Hepatocyte (in vitro differentiated cells): ENCODE results near the gene LURAP1L. TPM values are rescaled to one million over a fixed set of nuclear protein-coding genes. Genes with fewer than 3 reads are reported as not detected.

Experiments
- DNase-seq: peaks from one replicate; pipeline ENCODE4 v3.0.0-alpha.2; 2016; ENCODE audit warnings: low spot score
- H2AFZ ChIP-seq: fragments of 200-600 bp; sonication (generic); 2 replicates; pipeline ENCODE4 v1.6.0; 2016; ENCODE audit warnings: antibody characterized with exemption, mild to moderate bottlenecking
- H3K27ac ChIP-seq: fragments of 200-600 bp; sonication (generic); 2 replicates; pipeline ENCODE4 v1.5.1; 2016; ENCODE audit warnings: mild to moderate bottlenecking
- H3K27me3 ChIP-seq: fragments of 200-600 bp; sonication (generic); 2 replicates; pipeline ENCODE4 v1.6.1; 2016
- H3K36me3 ChIP-seq: fragments of 200-600 bp; sonication (generic); replicated peaks from 2 replicates; pipeline ENCODE4 v1.5.1; 2016; ENCODE audit warnings: low read depth; ENCODE audit not compliant: insufficient read depth
- H3K4me1 ChIP-seq: fragments of 200-600 bp; sonication (generic); 2 replicates; pipeline ENCODE4 v1.5.1; 2016; ENCODE audit warnings: mild to moderate bottlenecking, moderate library complexity; ENCODE audit not compliant: insufficient read depth
- H3K4me2 ChIP-seq: fragments of 200-600 bp; sonication (generic); 2 replicates; pipeline ENCODE4 v1.6.0; 2016
- H3K4me3 ChIP-seq: fragments of 200-600 bp; sonication (generic); 2 replicates; pipeline ENCODE4 v1.5.1; 2016; ENCODE audit warnings: mild to moderate bottlenecking
- H3K79me2 ChIP-seq: fragments of 200-600 bp; sonication (generic); 2 replicates; pipeline ENCODE4 v1.6.0; 2017; ENCODE audit warnings: mild to moderate bottlenecking
- H3K9me2 ChIP-seq: fragments of 200-600 bp; sonication (generic); replicated peaks from 2 replicates; pipeline ENCODE4 v1.6.0; 2017; ENCODE audit warnings: mild to moderate bottlenecking; ENCODE audit not compliant: insufficient read depth
- H3K9me3 ChIP-seq: fragments of 200-600 bp; sonication (generic); 2 replicates; pipeline ENCODE4 v1.5.1; 2016; ENCODE audit warnings: low read depth, mild to moderate bottlenecking
- H4K20me1 ChIP-seq: fragments of 200-600 bp; sonication (generic); 2 replicates; pipeline ENCODE4 v1.6.0; 2016; ENCODE audit warnings: mild to moderate bottlenecking; ENCODE audit not compliant: insufficient read depth, poor library complexity, severe bottlenecking
- CTCF ChIP-seq: fragments of 200-600 bp; sonication (generic); IDR thresholded peaks from 2 replicates; pipeline ENCODE4 v1.5.1; 2016; ENCODE audit warnings: antibody characterized with exemption, mild to moderate bottlenecking; ENCODE audit not compliant: poor library complexity
- EZH2 ChIP-seq: fragments of 200-600 bp; sonication (generic); IDR thresholded peaks from 2 replicates; pipeline ENCODE4 v1.6.1; 2016; ENCODE audit warnings: antibody characterized with exemption, mild to moderate bottlenecking, borderline replicate concordance
- EZH2phosphoT487 ChIP-seq: fragments of 200-600 bp; sonication (generic); IDR thresholded peaks from one replicate; pipeline ENCODE4 v1.6.1; 2018; ENCODE audit warnings: antibody characterized with exemption, mild to moderate bottlenecking, low read depth, moderate library complexity; ENCODE audit not compliant: unreplicated experiment, severe bottlenecking
- WGBS: methylation state at CpG from one replicate; pipeline ENCODE4 v1.1.6; 2016; ENCODE audit warnings: low lambda C conversion rate; ENCODE audit errors: missing lambda C conversion rate; 5-methylcytosine and 5-hydroxymethylcytosine counted together
- polyA plus RNA-seq: library from polyadenylated mRNA; unstranded; fragments of >200 nt; fragmentation: Nextera tagmentation; extraction: Ambion mirVana; gene quantifications from 2 replicates; pipeline ENCODE4 v1.2.1, GENCODE V29; 2016
- total RNA-seq: library from RNA; depleted of rRNA; stranded (reverse); fragments of >200 nt; gene quantifications from 2 replicates; pipeline ENCODE4 v1.2.3, GENCODE V29; 2014

The LURAP1L gene
- total and polyA plus RNA-seq, 2 experiments from 2014 or later, result 36.1 to 37.6 TPM

DNA sequence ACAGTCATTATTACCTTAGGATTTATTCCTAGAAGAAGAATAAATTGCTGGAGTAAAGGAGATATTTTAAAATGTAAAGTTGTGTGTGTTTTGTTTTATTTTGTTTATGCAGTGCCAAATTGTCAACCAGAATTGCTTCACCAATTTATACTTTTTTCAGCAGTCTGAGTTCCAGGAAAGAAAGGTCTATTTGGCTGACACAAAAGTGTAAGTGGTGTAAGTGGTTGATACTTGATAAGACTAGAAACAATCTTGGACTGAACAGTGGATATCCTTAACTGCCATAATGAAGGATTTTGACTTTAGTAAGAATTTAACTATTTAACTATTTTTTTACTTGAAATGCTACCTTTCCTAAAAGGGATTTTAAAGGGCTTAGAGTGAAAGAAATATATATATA lies 43.9 kb upstream of the LURAP1L start:
- no peak for DNase-seq
- no peaks in the 10 kb centered on the region for H3K36me3 ChIP-seq
- no peak overlapping the region for H2AFZ ChIP-seq
- H3K4me1 ChIP-seq, result no peaks in the 10 kb centered on the region
- no peaks in the 10 kb centered on the region for H4K20me1 ChIP-seq
- H3K4me2 ChIP-seq, result no peak overlapping the region
- H3K9me2 ChIP-seq, result no peaks in the 10 kb centered on the region
- H3K4me3 ChIP-seq, result no peak overlapping the region
- H3K27me3 ChIP-seq, result no peaks in the 10 kb centered on the region
- TF ChIP-seq EZH2, result no peak
- no peak for TF ChIP-seq CTCF
- no peaks in the 10 kb centered on the region for H3K9me3 ChIP-seq
- no peak overlapping the region for H3K27ac ChIP-seq
- H3K79me2 ChIP-seq, result no peaks in the 10 kb centered on the region

- TF ChIP-seq CTCF, result no peak
- TF ChIP-seq EZH2, result no peak
- TF ChIP-seq EZH2phosphoT487, result no peak
- Histone ChIP-seq H3K27me3 (no peaks in the 10 kb centered on the region), H3K27ac (no peak overlapping the region), H3K4me3 (no peak overlapping the region), H3K9me2 (no peaks in the 10 kb centered on the region), H3K4me1 (no peaks in the 10 kb centered on the region), H4K20me1 (no peaks in the 10 kb centered on the region), H3K79me2 (no peaks in the 10 kb centered on the region), H2AFZ (no peak overlapping the region), H3K9me3 (no peaks in the 10 kb centered on the region), H3K36me3 (no peaks in the 10 kb centered on the region), H3K4me2 (no peak overlapping the region)
- 76% methylated on average over 3 of the region's 3 CpGs for WGBS
- no peak for DNase-seq
Observed at GRCh38 chr9:12732971-12733370, 41.8 kb upstream of the LURAP1L start.

- no peaks in the 10 kb centered on the region for H3K79me2 ChIP-seq
- no peak overlapping the region for H2AFZ ChIP-seq
- no peaks in the 10 kb centered on the region for H3K4me1 ChIP-seq
- no peaks in the 10 kb centered on the region for H3K27me3 ChIP-seq
- TF ChIP-seq CTCF (no peak), EZH2 (no peak), EZH2phosphoT487 (no peak)
- no peak overlapping the region for H3K4me2 ChIP-seq
- no peaks in the 10 kb centered on the region for H3K36me3 ChIP-seq
- no peaks in the 10 kb centered on the region for H4K20me1 ChIP-seq
- H3K4me3 ChIP-seq, result no peak overlapping the region
- 70% methylated on average over 3 of the region's 3 CpGs for WGBS
- H3K9me2 ChIP-seq, result no peaks in the 10 kb centered on the region
- H3K9me3 ChIP-seq, result no peaks in the 10 kb centered on the region
- DNase-seq, result no peak
- H3K27ac ChIP-seq, result no peak overlapping the region
Observed at GRCh38 chr9:12735665-12736064, 39.2 kb upstream of the LURAP1L start.

DNA sequence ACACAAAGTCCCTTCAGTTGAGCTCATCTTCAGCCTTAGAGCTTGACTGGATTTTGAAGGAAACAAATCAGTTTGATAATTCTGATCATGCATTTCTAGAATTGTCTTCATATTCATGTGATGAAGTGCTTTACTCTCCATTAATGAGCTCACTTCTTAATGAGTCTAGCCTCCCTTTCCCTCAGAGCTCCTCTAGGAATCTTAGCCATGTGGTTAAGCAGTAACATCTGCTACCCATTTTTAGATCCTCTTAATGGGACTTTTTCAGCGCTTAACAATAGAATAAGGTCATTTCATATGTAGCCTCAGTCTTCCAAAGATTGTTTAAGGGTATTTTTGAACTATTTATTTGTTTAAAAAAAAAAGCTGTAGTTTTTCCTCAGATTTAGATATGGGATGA lies 36.9 kb upstream of the LURAP1L start:
- Histone ChIP-seq H3K36me3 (no peaks in the 10 kb centered on the region), H3K9me3 (no peaks in the 10 kb centered on the region), H4K20me1 (no peaks in the 10 kb centered on the region), H3K79me2 (no peaks in the 10 kb centered on the region), H3K4me2 (no peak overlapping the region), H3K4me1 (no peaks in the 10 kb centered on the region), H3K27me3 (no peaks in the 10 kb centered on the region), H3K9me2 (no peaks in the 10 kb centered on the region), H3K27ac (no peak overlapping the region), H2AFZ (no peak overlapping the region), H3K4me3 (no peak overlapping the region)
- DNase-seq, result no peak
- TF ChIP-seq EZH2phosphoT487 (no peak), EZH2 (no peak), CTCF (no peak)
- 0% methylated on average over 1 of the region's 1 CpG for WGBS
